H1 (cell line): ENCODE data around the gene CNOT10. TPM values are rescaled to one million over a fixed set of nuclear protein-coding genes. Genes with fewer than 3 reads are reported as not detected.
"Not testable (repeated sequence)": the region's sequence is repeated elsewhere in the genome, so short reads cannot be mapped to it uniquely, and the experiment has no call there.

Source experiments
- CTCF ChIA-PET: fragments of 300-600 bp; sonication (Branson Sonifier 250); formaldehyde crosslinking; loops from one replicate; lab custom pipeline; 2021; ENCODE audit not compliant: partially characterized antibody; lab: Charles Lee
- POLR2A ChIA-PET: fragments of 300-600 bp; sonication (Branson Sonifier 250); formaldehyde crosslinking; loops from one replicate; lab custom pipeline; 2021; ENCODE audit warnings: inconsistent platforms; ENCODE audit not compliant: partially characterized antibody; lab: Charles Lee
- DNase-seq, 2 experiments: peaks; one replicate each; pipeline versions ENCODE4 v3.0.0 to v3.0.0-alpha.2; 2010 to 2022; ENCODE audit warnings: low spot score in 2 of 2, low read depth in 1 of 2, mixed read lengths in 1 of 2
- FAIRE-seq: peaks from 2 replicates; lab custom pipeline; 2011; peaks lifted over from hg19 to GRCh38; lab: Jason Lieb, UNC
- H2AFZ ChIP-seq: 2 replicates; pipeline ENCODE4 v1.8.1; 2012; ENCODE audit warnings: low read length, inconsistent platforms
- H2AK5ac ChIP-seq: 2 replicates; pipeline ENCODE4 v1.6.1; 2013; ENCODE audit warnings: low read depth, low read length
- H2BK120ac ChIP-seq: replicated peaks from 2 replicates; pipeline ENCODE3; 2013; ENCODE audit warnings: low read depth, low read length, inconsistent platforms
- H2BK12ac ChIP-seq: 2 replicates; pipeline ENCODE4 v1.6.1; 2013; ENCODE audit warnings: low read depth, low read length
- H2BK15ac ChIP-seq: 2 replicates; pipeline ENCODE4 v1.6.1; 2013; ENCODE audit warnings: low read length
- H2BK20ac ChIP-seq: 2 replicates; pipeline ENCODE4 v1.6.1; 2013; ENCODE audit warnings: low read length
- H2BK5ac ChIP-seq: 2 replicates; pipeline ENCODE4 v1.6.1; 2013; ENCODE audit warnings: low read depth, low read length
- H3K14ac ChIP-seq: 2 replicates; pipeline ENCODE4 v1.6.1; 2013; ENCODE audit warnings: inconsistent platforms; ENCODE audit not compliant: insufficient read length
- H3K18ac ChIP-seq: 2 replicates; pipeline ENCODE4 v1.6.1; 2013; ENCODE audit warnings: low read length; ENCODE audit errors: extremely low read depth
- H3K23ac ChIP-seq: 2 replicates; pipeline ENCODE4 v1.6.1; 2013; ENCODE audit warnings: inconsistent platforms; ENCODE audit not compliant: insufficient read length
- H3K23me2 ChIP-seq: 2 replicates; pipeline ENCODE4 v1.6.1; 2013; ENCODE audit warnings: low read depth, low read length
- H3K27ac ChIP-seq: 2 replicates; pipeline ENCODE4 v1.6.1; 2011; ENCODE audit warnings: low read depth, low read length, inconsistent platforms
- H3K27me3 ChIP-seq, 4 experiments: replicated peaks in 1 of 4; 1 replicate in 1 of 4; 2 replicates in 3 of 4; pipeline versions ENCODE4 v1.6.1 to v1.8.1; 2011 to 2013; ENCODE audit warnings: low read length in 3 of 4, mild to moderate bottlenecking in 3 of 4, inconsistent platforms in 2 of 4, mixed read lengths in 2 of 4, moderate library complexity in 1 of 4; ENCODE audit not compliant: control insufficient read depth in 3 of 4, insufficient read depth in 3 of 4; ENCODE audit errors: extremely low read depth in 1 of 4
- H3K36me3 ChIP-seq, 4 experiments: 2 replicates each; pipeline versions ENCODE4 v1.6.1 to v1.8.1; 2011 to 2013; ENCODE audit warnings: mild to moderate bottlenecking in 4 of 4, low read length in 3 of 4, moderate library complexity in 2 of 4, control low read depth in 1 of 4, inconsistent platforms in 1 of 4; ENCODE audit not compliant: insufficient read depth in 4 of 4, control insufficient read depth in 2 of 4
- H3K4ac ChIP-seq: replicated peaks from 2 replicates; pipeline ENCODE3; 2013; ENCODE audit warnings: low read length, low read depth, mixed read lengths, inconsistent platforms; ENCODE audit not compliant: insufficient read length
- H3K4me1 ChIP-seq, 4 experiments: replicated peaks in 1 of 4; 1 replicate in 1 of 4; 2 replicates in 3 of 4; pipeline versions ENCODE4 v1.6.1 to v1.8.1; 2011 to 2013; ENCODE audit warnings: low read length in 3 of 4, inconsistent platforms in 2 of 4, mixed read lengths in 1 of 4; ENCODE audit not compliant: insufficient read depth in 4 of 4, control insufficient read depth in 3 of 4
- H3K4me2 ChIP-seq, 2 experiments: 2 replicates each; pipeline versions ENCODE4 v1.6.1 to v1.8.1; 2011 to 2013; ENCODE audit warnings: low read depth in 2 of 2, low read length in 2 of 2, control low read depth in 1 of 2, inconsistent platforms in 1 of 2, mild to moderate bottlenecking in 1 of 2; ENCODE audit not compliant: insufficient read depth in 1 of 2
- H3K4me3 ChIP-seq, 4 experiments: fragments of 200-600, 300-600 bp in 1 of 4; sonication (generic), shearing (Covaris generic), sonication (Bioruptor Twin) in 1 of 4; 2 replicates each; pipeline versions ENCODE4 v1.5.1 to v1.8.1; 2011 to 2016; ENCODE audit warnings: low read length in 4 of 4, low read depth in 3 of 4, control low read depth in 2 of 4, inconsistent platforms in 2 of 4, mild to moderate bottlenecking in 2 of 4, mixed read lengths in 1 of 4, moderate library complexity in 1 of 4; ENCODE audit not compliant: insufficient read depth in 2 of 4; ENCODE audit errors: extremely low read depth in 1 of 4
- H3K56ac ChIP-seq: replicated peaks from 2 replicates; pipeline ENCODE3; 2013; ENCODE audit warnings: low read depth, mild to moderate bottlenecking, mixed read lengths, low read length, inconsistent platforms; ENCODE audit not compliant: insufficient read length
- H3K79me1 ChIP-seq: 2 replicates; pipeline ENCODE4 v1.6.1; 2013; ENCODE audit warnings: low read depth, low read length, control low read depth
- H3K79me2 ChIP-seq, 2 experiments: 2 replicates each; pipeline versions ENCODE4 v1.6.1 to v1.8.1; 2012 to 2013; ENCODE audit warnings: low read length in 2 of 2, mild to moderate bottlenecking in 2 of 2, inconsistent platforms in 1 of 2; ENCODE audit not compliant: insufficient read depth in 2 of 2, control insufficient read depth in 1 of 2
- H3K9ac ChIP-seq, 4 experiments: replicated peaks in 1 of 4; 1 replicate in 1 of 4; 2 replicates in 3 of 4; pipeline versions ENCODE4 v1.6.1 to v1.8.1; 2011 to 2013; ENCODE audit warnings: low read depth in 3 of 4, low read length in 3 of 4, control low read depth in 2 of 4, mild to moderate bottlenecking in 2 of 4, moderate library complexity in 2 of 4, inconsistent platforms in 1 of 4; ENCODE audit errors: extremely low read depth in 1 of 4
- H3K9me3 ChIP-seq, 2 experiments: 2 replicates each; pipeline versions ENCODE4 v1.6.1 to v1.8.1; 2012 to 2013; ENCODE audit warnings: mild to moderate bottlenecking in 2 of 2, moderate library complexity in 2 of 2, control low read depth in 1 of 2, inconsistent platforms in 1 of 2, low read depth in 1 of 2, low read length in 1 of 2, mixed read lengths in 1 of 2; ENCODE audit not compliant: insufficient read depth in 2 of 2
- H4K20me1 ChIP-seq, 2 experiments: replicated peaks in 1 of 2; 2 replicates each; pipeline versions ENCODE3 to v1.8.1; 2011 to 2013; ENCODE audit warnings: inconsistent platforms in 2 of 2, low read length in 2 of 2, mild to moderate bottlenecking in 1 of 2; ENCODE audit not compliant: insufficient read depth in 2 of 2, control insufficient read depth in 1 of 2
- H4K5ac ChIP-seq: 2 replicates; pipeline ENCODE4 v1.6.1; 2013; ENCODE audit warnings: low read length, low read depth, mixed read lengths, inconsistent platforms; ENCODE audit not compliant: insufficient read length
- H4K8ac ChIP-seq: 2 replicates; pipeline ENCODE4 v1.8.0; 2013; ENCODE audit warnings: mild to moderate bottlenecking, moderate library complexity, low read length, inconsistent platforms; ENCODE audit not compliant: insufficient read depth; ENCODE audit errors: extremely low read depth
- H4K91ac ChIP-seq: replicated peaks from 2 replicates; pipeline ENCODE3; 2013; ENCODE audit warnings: low read length, mixed read lengths, inconsistent platforms; ENCODE audit not compliant: insufficient read length
- CEBPB ChIP-seq: IDR thresholded peaks from 2 replicates; pipeline ENCODE4 v1.6.1; 2012; ENCODE audit warnings: low read depth, low read length
- CTCF ChIP-seq, 3 experiments: IDR thresholded peaks; 1 replicate in 2 of 3; 2 replicates in 1 of 3; pipeline versions ENCODE4 v1.5.1 to v1.6.1; 2011; ENCODE audit warnings: low read length in 3 of 3, mild to moderate bottlenecking in 3 of 3, inconsistent platforms in 2 of 3, low read depth in 1 of 3, moderate library complexity in 1 of 3; ENCODE audit not compliant: insufficient read depth in 1 of 3; ENCODE audit errors: control extremely low read depth in 1 of 3
- RAD21 ChIP-seq, 2 experiments: IDR thresholded peaks in 1 of 2; conservative IDR thresholded peaks in 1 of 2; 2 replicates each; pipeline ENCODE4 v1.6.1; 2011; ENCODE audit warnings: low read depth in 2 of 2, low read length in 2 of 2, improper control_type of control experiment in 1 of 2, inconsistent platforms in 1 of 2, mild to moderate bottlenecking in 1 of 2, moderate library complexity in 1 of 2
- WGBS, 2 experiments: shearing (Covaris generic) in 1 of 2; methylation state at CpG; one replicate each; pipeline versions ENCODE4 v1.1.6 to v1.1.7; 2013 to 2015; ENCODE audit warnings: low lambda C conversion rate in 2 of 2, mixed read lengths in 2 of 2, inconsistent platforms in 1 of 2, low coverage in 1 of 2, missing lambda C conversion rate in 1 of 2; ENCODE audit not compliant: insufficient replicate concordance in 2 of 2, insufficient coverage in 1 of 2, insufficient read length in 1 of 2; ENCODE audit errors: extremely low coverage in 1 of 2, missing lambda C conversion rate in 1 of 2; 5-methylcytosine and 5-hydroxymethylcytosine counted together
- polyA plus RNA-seq, 7 experiments: library from polyadenylated mRNA; depleted of rRNA in 3 of 7; stranded (reverse) in 5 of 7; unstranded in 2 of 7; fragments of >200 nt in 5 of 7; fragments of 200-250 nt in 2 of 7; gene quantifications; 1 replicate in 5 of 7; 2 replicates in 1 of 7; 4 replicates in 1 of 7; pipeline versions ENCODE4 v1.2.1 to v1.2.3, GENCODE V29; 2011 to 2013; ENCODE audit warnings: missing spikeins in 2 of 7, mixed read lengths in 2 of 7
- total RNA-seq: library from RNA; stranded (reverse); fragmentation: NEBNext Ultra II Directional; extraction: Animal tissue kit (Norgen Biotek cat#: 25700); gene quantifications from 2 replicates; pipeline ENCODE4 v1.2.1, GENCODE V29; 2021

The CNOT10 gene
- total and polyA plus RNA-seq, 2 of the 8 experiments (the other 6 are each of a cell fraction or from before 2014, with no cell fraction given): 39.9 to 55.9 TPM

- H3K56ac ChIP-seq, H3K4ac ChIP-seq, H2BK5ac ChIP-seq, H2BK20ac ChIP-seq, H4K8ac ChIP-seq, H3K4me3 ChIP-seq, FAIRE-seq, H3K79me1 ChIP-seq, H3K14ac ChIP-seq, POLR2A ChIA-PET, DNase-seq, H3K9me3 ChIP-seq, H2BK12ac ChIP-seq, H2AFZ ChIP-seq, H2BK120ac ChIP-seq, H3K18ac ChIP-seq, H3K4me1 ChIP-seq, H3K79me2 ChIP-seq, H2AK5ac ChIP-seq, H3K23ac ChIP-seq, H3K36me3 ChIP-seq, H3K23me2 ChIP-seq, H4K20me1 ChIP-seq, H4K91ac ChIP-seq, H3K27ac ChIP-seq, H3K4me2 ChIP-seq, H3K27me3 ChIP-seq, H4K5ac ChIP-seq, H2BK15ac ChIP-seq, H3K9ac ChIP-seq: not testable (repeated sequence)
- 70% methylated on average over 5 of the region's 5 CpGs; no CpG with 5 or more reads in 1 of the 2 experiments for WGBS, 2 experiments
- CTCF ChIA-PET: interaction anchor here (1.0 to 4.8 kb wide), 5 partner anchors 9 to 169 kb away, joined by 3 to 34 read pairs (median 5); no protein-coding TSS in a partner anchor
- TF ChIP-seq RAD21 (IDR thresholded peaks at IDR 0.05 in 1 of 2, conservative IDR thresholded peaks at IDR 0.05 in 1 of 2; ENCODE audit: low read depth in 2 of 2, low read length in 2 of 2) (peak; percentile 59 to 66), CTCF (IDR thresholded peaks at IDR 0.05; ENCODE audit: control extremely low read depth in 1 of 3, insufficient read depth in 1 of 3, low read depth in 1 of 3, low read length in 3 of 3) (peak in 1 of 3 experiments; percentile 35; a peak in 2 of 4 replicates), CEBPB (peak; percentile 78)
Measured at GRCh38 chr3:32664630-32665075, 20.3 kb upstream of the CNOT10 start.
